Stomach smooth muscle (tissue), 2 donors: ENCODE results near the gene PLXNC1.

ENCODE experiments used
- H3K27ac ChIP-seq: one replicate; pipeline ENCODE4 v1.7.0; 2013; ENCODE audit warnings: mild to moderate bottlenecking, low read length, inconsistent platforms
- H3K27me3 ChIP-seq, 2 donors: one replicate each; pipeline ENCODE4 v1.7.0; 2013; ENCODE audit warnings: low read length in 2 of 2; ENCODE audit not compliant: insufficient read depth in 2 of 2, control insufficient read depth in 1 of 2
- H3K36me3 ChIP-seq, 2 donors: one replicate each; pipeline ENCODE4 v1.7.0; 2013; ENCODE audit warnings: low read length in 2 of 2; ENCODE audit not compliant: control insufficient read depth in 2 of 2, insufficient read depth in 2 of 2
- H3K4me1 ChIP-seq: one replicate; pipeline ENCODE4 v1.7.0; 2013; ENCODE audit warnings: low read length; ENCODE audit not compliant: control insufficient read depth, insufficient read depth
- H3K4me3 ChIP-seq, 2 donors: one replicate each; pipeline ENCODE4 v1.7.0; 2013; ENCODE audit warnings: low read length in 2 of 2
- H3K9ac ChIP-seq, 2 donors: one replicate each; pipeline ENCODE4 v1.7.0; 2013; ENCODE audit warnings: low read length in 2 of 2, mild to moderate bottlenecking in 1 of 2
- H3K9me3 ChIP-seq, 2 donors: one replicate each; pipeline ENCODE4 v1.7.0; 2013; ENCODE audit warnings: low read length in 2 of 2; ENCODE audit not compliant: control insufficient read depth in 2 of 2
- donor health status: healthy.
- donor health status: Pancreatic carcinoma.

Gene PLXNC1

GRCh38 chr12:94172031-94172430 lies 23.7 kb downstream of the PLXNC1 start:
- H3K27me3 ChIP-seq = peaks cover 0 to 2% of the 10 kb centered on the region in 2 donors
- H3K27ac ChIP-seq = no peak overlapping the region
- H3K4me3 ChIP-seq = no peak overlapping the region
- H3K9ac ChIP-seq = no peak overlapping the region
- no peaks in the 10 kb centered on the region for H3K36me3 ChIP-seq
- H3K4me1 ChIP-seq = no peaks in the 10 kb centered on the region
- no peaks in the 10 kb centered on the region for H3K9me3 ChIP-seq

GRCh38 chr12:94172973-94173372 lies 24.6 kb downstream of the PLXNC1 start:
- Histone ChIP-seq H3K36me3 (no peaks in the 10 kb centered on the region), H3K4me1 (no peaks in the 10 kb centered on the region), H3K4me3 (no peak overlapping the region), H3K27me3 (peaks cover 0 to 2% of the 10 kb centered on the region in 2 donors), H3K9me3 (no peaks in the 10 kb centered on the region), H3K27ac (no peak overlapping the region), H3K9ac (no peak overlapping the region)

GRCh38 chr12:94173660-94174265 lies 25.4 kb downstream of the PLXNC1 start:
- H3K27ac ChIP-seq = no peak overlapping the region
- no peak overlapping the region for H3K4me3 ChIP-seq
- H3K36me3 ChIP-seq = no peaks in the 10 kb centered on the region
- no peaks in the 10 kb centered on the region for H3K9me3 ChIP-seq
- no peaks in the 10 kb centered on the region for H3K4me1 ChIP-seq
- H3K27me3 ChIP-seq = peaks cover 0 to 2% of the 10 kb centered on the region in 2 donors
- H3K9ac ChIP-seq = no peak overlapping the region

- H3K27me3 ChIP-seq = no peaks in the 10 kb centered on the region
- no peak overlapping the region for H3K27ac ChIP-seq
- H3K4me1 ChIP-seq = no peaks in the 10 kb centered on the region
- no peak overlapping the region for H3K4me3 ChIP-seq
- H3K9ac ChIP-seq = no peak overlapping the region
- no peaks in the 10 kb centered on the region for H3K36me3 ChIP-seq
- no peaks in the 10 kb centered on the region for H3K9me3 ChIP-seq
These were observed 26.2 kb downstream of the PLXNC1 start for GRCh38 chr12:94174576-94174975.

DNA sequence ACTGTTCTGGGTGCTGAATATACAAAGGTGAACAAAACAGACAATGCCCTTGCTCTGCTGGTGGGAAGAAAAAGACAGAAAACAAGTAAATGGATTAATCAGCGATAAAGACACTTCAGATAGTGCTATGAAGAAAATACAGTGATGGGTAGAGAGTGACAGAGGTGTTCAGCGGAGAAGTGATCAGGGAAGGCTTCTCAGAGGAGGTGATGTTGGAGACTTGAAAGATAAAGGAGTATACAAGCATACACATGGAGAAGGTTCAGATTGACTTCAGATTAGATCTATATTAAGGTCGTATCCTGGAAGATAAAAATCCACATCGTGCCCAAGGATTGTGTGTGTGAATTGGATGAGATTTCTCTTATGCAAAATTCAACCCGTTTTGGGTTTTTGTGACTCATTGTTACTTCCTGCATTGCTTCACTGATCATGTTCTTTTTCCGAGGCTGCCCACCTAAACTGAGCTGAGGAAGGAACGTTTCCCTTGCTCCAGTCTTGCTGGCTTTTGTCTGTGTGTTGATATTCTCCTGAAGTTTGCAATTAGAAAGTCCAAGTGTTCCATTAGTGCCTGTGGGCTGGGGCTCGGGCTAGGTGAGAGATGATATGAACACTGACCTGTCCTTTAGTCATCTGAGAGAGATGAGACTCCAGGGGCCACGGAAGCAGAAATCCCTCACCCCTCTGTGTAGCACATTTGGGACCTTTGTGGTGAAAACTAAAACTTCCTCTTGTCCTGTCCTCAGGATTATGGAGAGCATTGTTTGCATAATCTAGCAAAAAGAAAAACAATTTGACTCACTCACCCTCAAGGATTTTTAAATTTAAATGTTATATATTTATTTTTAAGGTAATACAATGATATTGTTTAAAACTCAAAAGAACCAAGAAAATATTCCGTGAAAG lies 27.6 kb downstream of the PLXNC1 start:
- Histone ChIP-seq H3K4me1 (no peaks in the 10 kb centered on the region), H3K4me3 (no peak overlapping the region), H3K27ac (no peak overlapping the region), H3K9me3 (no peaks in the 10 kb centered on the region), H3K36me3 (no peaks in the 10 kb centered on the region), H3K27me3 (no peaks in the 10 kb centered on the region), H3K9ac (no peak overlapping the region)

- Histone ChIP-seq H3K4me3 (no peak overlapping the region), H3K4me1 (no peaks in the 10 kb centered on the region), H3K36me3 (no peaks in the 10 kb centered on the region), H3K9ac (no peak overlapping the region), H3K27me3 (no peaks in the 10 kb centered on the region), H3K9me3 (no peaks in the 10 kb centered on the region), H3K27ac (no peak overlapping the region)
These were observed 29.7 kb downstream of the PLXNC1 start for GRCh38 chr12:94178054-94178453.

- Histone ChIP-seq H3K27ac (no peak overlapping the region), H3K9me3 (no peaks in the 10 kb centered on the region), H3K4me1 (no peaks in the 10 kb centered on the region), H3K9ac (no peak overlapping the region), H3K4me3 (no peak overlapping the region), H3K27me3 (no peaks in the 10 kb centered on the region), H3K36me3 (no peaks in the 10 kb centered on the region)
These were observed 30.5 kb downstream of the PLXNC1 start for GRCh38 chr12:94178882-94179281.

GRCh38 chr12:94179723-94180122 lies 31.3 kb downstream of the PLXNC1 start:
- Histone ChIP-seq H3K9me3 (no peaks in the 10 kb centered on the region), H3K4me1 (no peaks in the 10 kb centered on the region), H3K9ac (no peak overlapping the region), H3K4me3 (no peak overlapping the region), H3K27ac (no peak overlapping the region), H3K27me3 (no peaks in the 10 kb centered on the region), H3K36me3 (no peaks in the 10 kb centered on the region)

DNA sequence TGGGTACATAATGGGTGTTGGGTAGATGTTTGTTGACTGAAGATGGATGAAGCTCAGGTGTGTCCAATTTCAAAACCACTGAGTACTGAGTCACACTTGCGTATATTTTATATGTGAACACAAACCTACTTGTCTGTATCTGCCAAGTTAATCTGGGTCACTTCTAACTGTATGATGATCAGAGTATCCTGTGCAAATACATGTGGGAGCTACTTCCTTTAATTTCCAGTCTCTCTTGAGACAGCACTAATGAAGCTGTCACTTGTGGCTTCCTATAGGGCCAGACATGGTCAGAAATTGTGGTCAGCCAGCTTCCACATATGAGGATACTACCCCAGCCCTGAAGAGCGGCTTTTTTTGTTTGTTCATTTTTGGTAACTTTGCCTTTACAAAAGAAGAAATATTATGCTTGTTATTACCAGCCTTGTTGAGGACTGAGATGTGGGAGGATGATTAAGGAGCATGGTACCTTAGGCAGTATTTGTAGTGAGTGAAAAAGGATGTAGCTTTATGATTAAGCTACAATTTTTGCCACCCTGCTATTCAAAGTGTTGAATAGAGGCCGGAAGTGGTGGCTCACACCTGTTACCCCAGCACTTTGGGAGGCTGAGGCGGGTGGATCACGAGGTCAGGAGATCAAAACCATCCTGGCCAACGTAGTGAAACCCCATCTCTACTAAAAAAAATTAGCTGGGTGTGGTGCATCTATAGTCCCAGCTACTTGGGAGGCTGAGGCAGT lies 32.4 kb downstream of the PLXNC1 start:
- Histone ChIP-seq H3K4me3 (no peak overlapping the region), H3K4me1 (no peaks in the 10 kb centered on the region), H3K27me3 (no peaks in the 10 kb centered on the region), H3K9me3 (no peaks in the 10 kb centered on the region), H3K36me3 (no peaks in the 10 kb centered on the region), H3K27ac (no peak overlapping the region), H3K9ac (no peak overlapping the region)

DNA sequence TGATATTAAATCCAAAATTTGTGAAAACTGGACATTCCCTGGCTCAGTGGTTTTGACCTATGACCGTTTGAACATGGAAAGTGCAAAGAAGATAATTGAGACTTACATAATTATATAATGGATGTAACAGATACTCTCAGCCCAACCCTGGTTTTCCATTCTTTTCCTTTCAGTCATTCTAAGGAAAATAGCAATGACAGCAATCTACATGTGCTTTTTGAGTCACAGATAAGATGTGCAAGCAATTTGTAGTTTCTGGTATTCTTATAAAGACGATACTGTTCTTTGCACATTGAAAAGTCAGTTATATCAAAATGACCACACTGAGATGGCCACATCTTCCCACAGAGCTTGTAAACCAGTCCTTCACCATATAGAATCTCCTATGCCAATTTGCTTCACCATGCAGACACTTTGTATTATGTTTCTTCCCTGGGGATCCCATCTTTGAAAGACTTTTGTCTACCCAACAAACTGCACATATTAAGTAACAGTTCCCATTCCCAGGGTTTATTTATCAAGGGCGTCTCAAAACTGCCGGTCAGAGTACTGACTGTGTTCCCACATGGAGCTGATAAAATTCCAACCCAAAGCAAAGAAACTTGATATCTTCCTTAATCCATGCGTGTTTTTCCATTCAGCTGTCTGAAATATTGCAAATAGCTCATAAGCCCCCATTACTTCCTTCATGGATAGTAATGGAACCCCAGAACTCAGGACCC lies 34.8 kb downstream of the PLXNC1 start:
- no peak overlapping the region for H3K27ac ChIP-seq
- no peaks in the 10 kb centered on the region for H3K4me1 ChIP-seq
- no peak overlapping the region for H3K4me3 ChIP-seq
- H3K36me3 ChIP-seq = no peaks in the 10 kb centered on the region
- no peaks in the 10 kb centered on the region for H3K27me3 ChIP-seq
- no peaks in the 10 kb centered on the region for H3K9me3 ChIP-seq
- H3K9ac ChIP-seq = no peak overlapping the region
